C4-2B (cell line): ENCODE data around the gene WDR55.

Experiments used
- ZFX ChIP-seq: fragments of 450-650 bp; IDR thresholded peaks from 2 replicates; pipeline ENCODE4 v1.6.1; 2017
- TF ChIP-seq, protein P1 (sequence below): fragments of 450-650 bp; conservative IDR thresholded peaks from 2 replicates; pipeline ENCODE4 v1.5.1; 2017; ENCODE audit warnings: mild to moderate bottlenecking

DNA sequence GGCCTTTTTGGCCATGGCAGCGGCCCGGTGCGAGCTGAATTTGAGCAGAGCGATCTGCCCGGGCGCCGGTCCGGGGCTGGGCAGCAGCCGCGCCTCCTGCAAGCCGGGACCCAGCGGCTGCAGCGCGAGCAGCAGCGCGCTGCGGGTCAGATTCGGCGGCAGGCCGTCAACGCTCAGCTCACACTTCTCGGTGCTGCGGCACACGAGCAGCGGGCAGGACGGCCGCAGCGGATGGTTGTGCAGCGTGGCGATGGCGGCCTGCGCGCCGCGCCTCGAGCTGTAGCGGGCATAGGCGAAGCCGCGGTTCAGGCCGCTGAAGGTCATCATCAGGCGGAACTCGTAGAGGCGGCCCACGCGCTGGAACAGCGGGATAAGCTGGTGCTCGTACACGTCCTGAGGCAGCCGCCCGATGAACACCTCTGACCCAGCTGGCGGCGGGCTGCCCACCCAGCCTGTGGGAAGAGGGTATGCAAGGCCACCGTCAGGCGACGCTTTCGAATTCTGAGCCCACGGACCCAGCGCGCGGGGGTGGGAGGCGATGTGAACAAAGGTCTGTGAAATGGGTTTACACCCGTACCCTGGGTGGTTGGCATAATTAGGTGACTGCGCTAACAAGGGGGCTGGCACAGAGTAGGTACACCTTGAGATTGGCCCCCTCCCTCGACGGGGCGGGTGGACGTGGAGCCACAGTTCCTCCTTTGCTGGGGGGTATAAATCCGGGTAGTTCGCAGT lies 7.9 kb downstream of the WDR55 start:
- no peak for TF ChIP-seq ZFX
- TF ChIP-seq, protein P1, sequence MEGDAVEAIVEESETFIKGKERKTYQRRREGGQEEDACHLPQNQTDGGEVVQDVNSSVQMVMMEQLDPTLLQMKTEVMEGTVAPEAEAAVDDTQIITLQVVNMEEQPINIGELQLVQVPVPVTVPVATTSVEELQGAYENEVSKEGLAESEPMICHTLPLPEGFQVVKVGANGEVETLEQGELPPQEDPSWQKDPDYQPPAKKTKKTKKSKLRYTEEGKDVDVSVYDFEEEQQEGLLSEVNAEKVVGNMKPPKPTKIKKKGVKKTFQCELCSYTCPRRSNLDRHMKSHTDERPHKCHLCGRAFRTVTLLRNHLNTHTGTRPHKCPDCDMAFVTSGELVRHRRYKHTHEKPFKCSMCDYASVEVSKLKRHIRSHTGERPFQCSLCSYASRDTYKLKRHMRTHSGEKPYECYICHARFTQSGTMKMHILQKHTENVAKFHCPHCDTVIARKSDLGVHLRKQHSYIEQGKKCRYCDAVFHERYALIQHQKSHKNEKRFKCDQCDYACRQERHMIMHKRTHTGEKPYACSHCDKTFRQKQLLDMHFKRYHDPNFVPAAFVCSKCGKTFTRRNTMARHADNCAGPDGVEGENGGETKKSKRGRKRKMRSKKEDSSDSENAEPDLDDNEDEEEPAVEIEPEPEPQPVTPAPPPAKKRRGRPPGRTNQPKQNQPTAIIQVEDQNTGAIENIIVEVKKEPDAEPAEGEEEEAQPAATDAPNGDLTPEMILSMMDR: no peak
